ENCODE data around the gene CPB2.

CPB2 gene

GRCh38 chr13:46119883-46120614, 15.2 kb upstream of the CPB2 start:
- H4K20me1 ChIP-seq (ENCODE audit: insufficient read depth, low read length, poor library complexity, severe bottlenecking), result no peaks in the 10 kb centered on the region
- H3K4me3 ChIP-seq (ENCODE audit: low read length, poor library complexity, severe bottlenecking), result no peak overlapping the region
- H3K4me1 ChIP-seq (ENCODE audit: insufficient read depth, low read length, poor library complexity, severe bottlenecking), result peaks cover 62% of the 10 kb centered on the region
- H3K79me2 ChIP-seq (ENCODE audit: insufficient read depth, low read length), result 0 out of 2 replicates have a peak, but pooled peaks cover 4% of the 10 kb centered on the region
- H2AFZ ChIP-seq (ENCODE audit: low read length), result no peak overlapping the region
- no peaks in the 10 kb centered on the region for H3K27me3 ChIP-seq (ENCODE audit: insufficient read depth, low read length, poor library complexity, severe bottlenecking)
- peaks cover 8% of the 10 kb centered on the region; the same call in 1 of the 2 replicates for H3K9me3 ChIP-seq (ENCODE audit: insufficient read depth, low read depth, low read length)
- H3K36me3 ChIP-seq (ENCODE audit: insufficient read depth, low read length), result no peaks in the 10 kb centered on the region
- no peak overlapping the region for H3K4me2 ChIP-seq (ENCODE audit: low read depth, low read length, poor library complexity, severe bottlenecking)
- peaks cover 5% of the 10 kb centered on the region for H3F3A ChIP-seq (ENCODE audit: low read depth)
- TF ChIP-seq CTCF (conservative IDR thresholded peaks at IDR 0.05; ENCODE audit: low read length) (no peak), EZH2phosphoT487 (IDR thresholded peaks at IDR 0.05; ENCODE audit: borderline replicate concordance) (no peak)
- H3K9ac ChIP-seq (ENCODE audit: low read depth, low read length, poor library complexity, severe bottlenecking), result no peak overlapping the region
- no peaks in the 10 kb centered on the region for H3K9me2 ChIP-seq (replicated peaks; ENCODE audit: low read depth, low read length)

GRCh38 chr13:46116653-46117502, 12.0 kb upstream of the CPB2 start:
- H4K20me1 ChIP-seq (ENCODE audit: insufficient read depth, low read length, poor library complexity, severe bottlenecking), result no peaks in the 10 kb centered on the region
- peaks cover 38% of the 10 kb centered on the region for H3K4me1 ChIP-seq (ENCODE audit: insufficient read depth, low read length, poor library complexity, severe bottlenecking)
- H3K36me3 ChIP-seq (ENCODE audit: insufficient read depth, low read length), result no peaks in the 10 kb centered on the region
- no peak for TF ChIP-seq EZH2phosphoT487 (IDR thresholded peaks at IDR 0.05; ENCODE audit: borderline replicate concordance)
- no peak for TF ChIP-seq CTCF (conservative IDR thresholded peaks at IDR 0.05; ENCODE audit: low read length)
- H3K4me3 ChIP-seq (ENCODE audit: low read length, poor library complexity, severe bottlenecking), result no peak overlapping the region
- no peaks in the 10 kb centered on the region for H3K79me2 ChIP-seq (ENCODE audit: insufficient read depth, low read length)
- H3K9me3 ChIP-seq (ENCODE audit: insufficient read depth, low read depth, low read length), result peaks cover 8% of the 10 kb centered on the region; the same call in 1 of the 2 replicates
- no peak overlapping the region for H3K9ac ChIP-seq (ENCODE audit: low read depth, low read length, poor library complexity, severe bottlenecking)
- no peak overlapping the region for H3K4me2 ChIP-seq (ENCODE audit: low read depth, low read length, poor library complexity, severe bottlenecking)
- H3F3A ChIP-seq (ENCODE audit: low read depth), result no peaks in the 10 kb centered on the region
- no peak overlapping the region for H2AFZ ChIP-seq (ENCODE audit: low read length)
- H3K9me2 ChIP-seq (replicated peaks; ENCODE audit: low read depth, low read length), result no peaks in the 10 kb centered on the region
- no peaks in the 10 kb centered on the region for H3K27me3 ChIP-seq (ENCODE audit: insufficient read depth, low read length, poor library complexity, severe bottlenecking)

GRCh38 chr13:46114613-46115012, 9.8 kb upstream of the CPB2 start:
- no peak overlapping the region for H3K9ac ChIP-seq (ENCODE audit: low read depth, low read length, poor library complexity, severe bottlenecking)
- no peak overlapping the region for H2AFZ ChIP-seq (ENCODE audit: low read length)
- H4K20me1 ChIP-seq (ENCODE audit: insufficient read depth, low read length, poor library complexity, severe bottlenecking), result no peaks in the 10 kb centered on the region
- peaks cover 35% of the 10 kb centered on the region for H3K4me1 ChIP-seq (ENCODE audit: insufficient read depth, low read length, poor library complexity, severe bottlenecking)
- no peaks in the 10 kb centered on the region for H3K9me2 ChIP-seq (replicated peaks; ENCODE audit: low read depth, low read length)
- TF ChIP-seq CTCF (conservative IDR thresholded peaks at IDR 0.05; ENCODE audit: low read length) (no peak), EZH2phosphoT487 (IDR thresholded peaks at IDR 0.05; ENCODE audit: borderline replicate concordance) (no peak)
- H3F3A ChIP-seq (ENCODE audit: low read depth), result no peaks in the 10 kb centered on the region
- H3K9me3 ChIP-seq (ENCODE audit: insufficient read depth, low read depth, low read length), result peaks cover 8% of the 10 kb centered on the region; the same call in 1 of the 2 replicates
- no peaks in the 10 kb centered on the region for H3K79me2 ChIP-seq (ENCODE audit: insufficient read depth, low read length)
- H3K4me3 ChIP-seq (ENCODE audit: low read length, poor library complexity, severe bottlenecking), result no peak overlapping the region
- H3K27me3 ChIP-seq (ENCODE audit: insufficient read depth, low read length, poor library complexity, severe bottlenecking), result no peaks in the 10 kb centered on the region
- H3K4me2 ChIP-seq (ENCODE audit: low read depth, low read length, poor library complexity, severe bottlenecking), result no peak overlapping the region
- no peaks in the 10 kb centered on the region for H3K36me3 ChIP-seq (ENCODE audit: insufficient read depth, low read length)

All from Loucy (cell line).